ENCODE measurements around the gene SLC25A45.

DNA sequence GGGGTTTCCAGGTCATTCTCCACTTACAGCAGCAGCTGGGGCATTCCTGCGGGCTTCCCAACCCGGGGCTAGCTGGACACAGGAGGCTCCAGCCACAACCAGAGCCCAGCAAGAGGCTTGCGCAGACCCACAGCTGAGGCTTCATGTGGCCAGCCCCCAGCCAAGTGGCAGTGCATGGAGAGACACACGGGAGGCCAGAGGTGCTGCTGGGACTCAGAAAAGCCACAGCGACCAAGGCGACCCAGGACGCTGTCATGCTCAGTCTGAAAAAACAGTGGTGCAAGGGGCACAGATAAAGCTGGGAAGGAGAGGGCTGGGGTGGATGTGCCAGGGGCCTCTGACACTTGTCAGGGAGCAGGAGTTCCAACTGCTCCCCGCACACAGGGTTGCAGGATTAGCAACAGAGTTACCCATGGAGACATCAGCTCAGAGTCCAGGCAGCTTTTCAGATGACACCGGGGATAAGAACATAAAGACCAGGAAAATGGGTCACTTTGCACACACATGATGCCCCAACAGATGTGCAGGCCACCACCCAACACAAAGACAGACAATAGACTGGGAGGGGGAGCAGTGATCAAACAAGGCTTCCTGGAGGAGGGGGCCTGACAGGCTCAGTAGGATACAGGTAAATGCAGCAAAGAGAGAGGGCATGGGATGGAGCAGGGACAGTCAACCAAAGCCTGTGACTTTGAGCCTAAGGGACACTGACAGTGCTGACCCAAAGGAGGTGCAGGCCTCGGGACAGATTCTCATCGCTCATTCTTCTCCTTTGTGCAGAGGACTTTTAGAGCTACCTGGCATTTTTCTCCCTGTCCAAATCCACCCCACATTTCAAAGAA, 33.3 kb upstream of the SLC25A45 start:
- TF ChIP-seq, protein P1, sequence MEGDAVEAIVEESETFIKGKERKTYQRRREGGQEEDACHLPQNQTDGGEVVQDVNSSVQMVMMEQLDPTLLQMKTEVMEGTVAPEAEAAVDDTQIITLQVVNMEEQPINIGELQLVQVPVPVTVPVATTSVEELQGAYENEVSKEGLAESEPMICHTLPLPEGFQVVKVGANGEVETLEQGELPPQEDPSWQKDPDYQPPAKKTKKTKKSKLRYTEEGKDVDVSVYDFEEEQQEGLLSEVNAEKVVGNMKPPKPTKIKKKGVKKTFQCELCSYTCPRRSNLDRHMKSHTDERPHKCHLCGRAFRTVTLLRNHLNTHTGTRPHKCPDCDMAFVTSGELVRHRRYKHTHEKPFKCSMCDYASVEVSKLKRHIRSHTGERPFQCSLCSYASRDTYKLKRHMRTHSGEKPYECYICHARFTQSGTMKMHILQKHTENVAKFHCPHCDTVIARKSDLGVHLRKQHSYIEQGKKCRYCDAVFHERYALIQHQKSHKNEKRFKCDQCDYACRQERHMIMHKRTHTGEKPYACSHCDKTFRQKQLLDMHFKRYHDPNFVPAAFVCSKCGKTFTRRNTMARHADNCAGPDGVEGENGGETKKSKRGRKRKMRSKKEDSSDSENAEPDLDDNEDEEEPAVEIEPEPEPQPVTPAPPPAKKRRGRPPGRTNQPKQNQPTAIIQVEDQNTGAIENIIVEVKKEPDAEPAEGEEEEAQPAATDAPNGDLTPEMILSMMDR (IDR thresholded peaks at IDR 0.05): no peak
- no peak for TF ChIP-seq POLR2A (IDR thresholded peaks at IDR 0.05)
